HG03139 (cell line): Measurements from ENCODE around the gene SGMS1.
"Not testable (repeated sequence)": the region's sequence is repeated elsewhere in the genome, so short reads cannot be mapped to it uniquely, and the experiment has no call there.

Experiments used
- ATAC-seq: cut with Tn5 transposase; IDR thresholded peaks from one replicate; pipeline ENCODE4 v1.9.1; 2021; ENCODE audit not compliant: unreplicated experiment

SGMS1 gene

DNA sequence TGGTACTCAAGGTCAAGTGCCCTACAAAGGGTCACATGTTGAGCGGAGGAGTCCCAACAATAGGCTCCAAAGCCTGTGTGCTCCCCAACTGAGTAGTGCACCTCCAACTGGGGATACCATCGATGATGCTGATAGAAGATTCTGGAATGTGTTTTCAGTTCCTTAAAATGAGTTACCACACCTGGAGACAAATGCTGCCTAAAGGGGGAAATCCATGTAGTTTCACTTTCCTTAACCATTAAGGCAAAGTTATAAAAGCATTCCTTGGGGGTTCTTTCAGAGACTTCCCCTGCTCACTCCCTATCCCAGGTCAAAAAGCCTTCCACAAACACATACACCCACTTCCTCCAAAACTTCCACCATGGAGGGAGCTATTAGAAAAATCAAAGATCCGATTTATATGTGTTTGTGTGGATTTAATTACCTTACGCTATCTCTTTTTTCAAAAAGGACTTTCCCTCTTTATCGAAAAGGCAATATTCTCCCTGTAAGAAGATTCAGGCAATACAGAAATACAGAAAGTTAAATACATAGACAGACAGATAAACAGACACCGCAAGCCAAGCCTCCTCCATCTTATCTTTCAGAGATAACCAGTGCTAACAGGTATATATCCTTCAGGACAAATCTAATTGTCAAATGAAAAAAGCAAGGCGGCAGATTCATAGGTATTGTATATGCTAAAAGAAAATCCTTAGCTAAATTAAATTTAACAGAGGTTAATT, 236.6 kb downstream of the SGMS1 start:
- no peak for ATAC-seq

DNA sequence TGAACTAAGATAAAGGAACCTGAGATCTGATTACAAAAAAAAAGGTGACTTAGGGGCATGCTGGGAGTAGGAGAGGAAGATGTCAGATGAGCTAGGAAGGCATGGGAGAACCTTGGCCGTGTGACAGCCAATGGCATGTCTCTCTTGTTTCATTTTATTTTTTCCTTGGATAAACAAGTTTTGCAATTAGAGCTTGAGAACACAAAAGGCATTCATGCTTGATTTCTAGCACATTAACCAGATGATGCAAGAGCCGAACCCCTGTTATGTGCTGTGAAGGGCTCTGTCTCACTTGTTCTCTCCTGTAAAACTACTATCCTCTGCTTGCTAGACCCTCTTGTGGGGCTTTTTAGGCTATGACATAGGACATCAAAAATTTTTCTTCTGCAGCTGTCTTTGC, 238.1 kb downstream of the SGMS1 start:
- ATAC-seq = no peak

DNA sequence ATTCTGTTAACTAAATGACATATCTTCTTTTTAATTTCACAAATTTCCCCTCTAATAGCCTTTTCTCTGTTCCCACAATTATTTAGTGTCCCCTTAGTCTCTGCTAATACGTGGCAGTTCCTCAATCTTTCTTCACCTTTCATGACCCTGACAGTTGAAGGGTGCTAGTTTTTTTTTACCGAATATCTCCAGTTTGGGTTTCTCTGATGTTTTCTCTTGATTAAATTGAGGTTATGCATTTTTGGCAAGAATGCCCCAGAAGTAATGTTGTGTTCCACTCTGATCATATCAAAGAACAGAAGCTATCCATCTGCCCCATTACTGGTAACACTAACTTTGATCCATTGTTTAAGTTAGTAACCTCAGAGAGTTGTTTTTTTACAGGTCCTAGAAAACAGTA, 238.9 kb downstream of the SGMS1 start:
- ATAC-seq = no peak

DNA sequence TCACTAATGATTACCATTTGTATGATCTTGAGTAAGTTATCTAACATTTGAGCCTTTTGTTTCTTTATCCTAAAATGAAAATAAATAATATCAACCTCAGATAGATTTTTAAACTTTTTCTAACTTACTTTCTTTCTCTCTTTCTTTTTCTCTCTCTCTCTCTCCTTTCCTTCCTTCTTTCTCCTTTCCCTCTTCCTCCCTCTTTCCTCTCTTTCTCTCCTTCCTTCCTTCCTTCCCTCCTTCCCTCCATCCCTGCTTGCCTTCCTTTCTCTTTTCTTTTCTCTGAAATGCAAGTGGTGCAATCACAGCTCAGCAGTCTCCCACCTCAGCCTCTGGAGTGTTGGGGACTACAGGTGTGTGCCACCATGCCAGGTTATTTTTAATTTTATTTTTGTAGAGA, 239.5 kb downstream of the SGMS1 start:
- ATAC-seq = no peak

DNA sequence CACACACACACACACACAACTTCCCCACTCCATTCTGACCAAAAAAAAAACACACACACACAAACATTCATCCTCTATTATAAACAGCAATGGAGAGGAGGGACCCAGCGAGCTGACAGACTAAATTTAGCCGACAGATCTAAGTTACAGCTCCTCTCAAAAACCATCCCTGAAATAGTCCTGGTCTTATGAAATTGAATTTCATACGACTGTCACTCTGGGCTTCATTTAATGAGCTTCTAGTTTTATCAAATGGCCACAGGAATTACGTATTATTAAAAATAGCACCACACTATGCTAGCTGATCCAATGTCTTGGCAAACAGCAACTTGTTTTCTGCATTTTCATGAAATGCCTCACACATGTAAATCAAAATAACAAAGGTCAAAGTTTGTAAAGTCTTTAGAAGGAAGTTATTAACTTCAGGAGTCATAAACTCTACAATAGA, 241.2 kb downstream of the SGMS1 start:
- no peak for ATAC-seq

DNA sequence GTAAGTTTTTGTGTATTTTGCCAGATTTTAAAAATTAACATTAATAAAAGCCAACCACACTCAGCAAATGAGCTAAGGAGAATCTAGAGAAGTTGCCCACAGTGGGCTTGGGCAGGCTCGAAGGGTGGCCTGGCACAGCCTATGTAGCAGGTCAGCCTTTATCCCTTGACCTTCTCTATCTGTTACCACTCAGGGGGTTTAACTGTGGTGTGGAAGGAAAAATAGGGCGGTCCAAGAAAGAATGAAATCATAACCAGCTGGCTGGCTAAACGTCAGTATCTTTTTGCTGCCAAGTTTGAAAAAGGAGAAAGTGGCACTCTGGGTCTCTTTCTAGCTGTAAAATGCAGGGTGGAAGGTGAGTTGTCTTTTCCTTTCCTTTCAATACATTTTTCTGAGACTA, 242.1 kb downstream of the SGMS1 start:
- ATAC-seq = no peak

DNA sequence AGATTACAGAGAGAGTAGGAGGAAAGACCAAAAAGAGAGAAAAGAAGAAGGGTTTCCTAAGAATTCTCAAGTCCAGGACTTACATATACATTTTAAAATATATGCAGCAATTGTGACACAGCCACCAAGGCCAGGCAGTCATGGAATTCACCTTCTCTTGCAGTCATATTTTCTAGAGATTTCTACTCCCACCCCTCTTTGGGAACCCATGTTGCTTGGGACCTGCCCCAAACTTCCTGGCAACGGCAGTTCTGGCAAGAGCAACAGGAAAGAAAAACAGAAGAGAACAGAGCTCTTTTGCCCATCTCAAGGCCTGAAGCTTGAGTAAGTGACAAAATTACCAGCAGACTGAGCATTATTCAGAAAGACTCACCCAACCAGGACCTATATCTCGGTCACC, 244.1 kb downstream of the SGMS1 start:
- no peak for ATAC-seq

DNA sequence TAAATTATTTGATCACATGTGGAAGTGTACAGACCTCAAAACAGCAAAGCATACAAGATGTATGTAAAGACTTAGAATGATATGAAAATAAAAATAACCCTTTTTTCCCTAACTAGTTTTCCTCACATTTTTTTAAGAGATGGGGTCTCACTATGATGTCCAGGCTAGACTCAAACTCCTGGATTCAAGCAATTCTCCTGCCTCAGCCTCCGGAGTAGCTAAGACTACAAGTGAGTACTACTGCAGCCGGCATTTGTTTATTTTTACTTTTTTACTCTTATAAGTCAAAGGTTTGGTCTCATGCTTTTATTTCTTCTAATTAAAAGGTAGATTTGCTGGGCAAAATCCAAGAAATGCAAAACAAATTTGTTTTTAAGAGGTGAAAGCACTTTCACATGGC, 248.0 kb downstream of the SGMS1 start:
- ATAC-seq = no peak

DNA sequence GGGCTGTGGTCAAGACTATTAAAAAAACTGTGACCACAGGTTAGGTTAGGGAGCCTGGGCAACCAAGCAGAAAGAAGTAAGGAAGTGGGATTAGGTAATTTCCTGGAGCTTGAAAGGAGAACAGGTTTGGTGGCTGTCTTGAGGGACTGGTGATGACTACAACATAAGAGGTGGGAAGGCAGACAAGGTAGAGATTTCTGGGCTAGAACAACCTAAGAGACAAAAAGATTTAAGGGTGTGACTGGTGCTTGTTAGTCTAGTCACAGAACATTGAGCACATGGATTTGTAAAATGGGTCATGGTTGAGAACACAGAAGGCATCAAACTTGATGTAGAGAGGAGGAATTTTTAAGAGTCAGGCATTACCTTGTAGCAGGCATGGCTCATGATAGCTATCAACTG, 248.7 kb downstream of the SGMS1 start:
- ATAC-seq = no peak

DNA sequence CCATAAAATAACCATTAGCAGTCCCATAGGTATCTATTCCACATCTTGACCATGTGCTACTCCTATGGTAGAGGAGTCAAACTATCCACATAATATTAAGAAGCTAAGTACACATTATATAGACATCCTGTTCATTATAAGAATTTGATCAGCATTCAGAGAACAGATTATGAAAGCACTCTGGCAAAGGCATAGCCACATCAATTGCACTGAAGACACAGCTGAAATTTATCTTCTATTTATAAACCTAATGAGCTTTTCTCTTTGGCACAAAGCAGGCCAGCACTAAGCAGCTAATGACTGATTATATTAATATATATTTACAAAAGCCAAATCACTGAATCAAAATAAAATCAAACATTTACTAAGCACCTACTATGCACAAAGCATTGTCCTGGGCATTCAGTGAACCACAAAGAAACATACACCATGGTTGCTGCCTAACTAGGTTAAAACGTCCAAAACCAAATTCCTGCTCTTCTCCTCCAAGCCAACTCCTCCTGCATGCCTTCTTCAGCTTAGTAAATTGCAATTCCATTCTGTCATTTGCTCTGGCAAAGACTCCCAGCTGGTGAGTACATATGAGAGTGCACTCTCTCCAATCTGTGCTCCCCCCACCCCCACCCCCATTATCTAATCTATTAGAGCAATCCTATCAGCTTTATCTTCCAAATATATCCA, 249.8 kb downstream of the SGMS1 start:
- no peak for ATAC-seq

DNA sequence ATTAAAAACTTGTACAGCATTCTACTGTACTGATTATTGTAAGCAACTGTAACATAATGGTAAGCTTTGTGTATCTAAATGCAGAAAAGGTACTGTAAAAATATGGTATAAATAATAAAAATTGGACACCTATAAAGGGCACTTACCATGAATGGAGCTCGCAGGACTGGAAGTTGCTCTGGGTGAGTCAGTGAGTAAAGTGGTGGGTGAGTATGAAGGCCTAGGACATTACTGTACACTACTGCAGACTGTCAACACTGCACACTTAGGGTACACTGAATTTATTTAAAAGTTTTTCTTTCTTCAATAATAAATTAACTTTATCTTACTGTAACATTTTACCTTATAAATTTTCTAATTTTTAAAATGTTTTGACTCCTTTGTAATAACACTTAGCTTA, 253.8 kb downstream of the SGMS1 start:
- ATAC-seq = no peak

DNA sequence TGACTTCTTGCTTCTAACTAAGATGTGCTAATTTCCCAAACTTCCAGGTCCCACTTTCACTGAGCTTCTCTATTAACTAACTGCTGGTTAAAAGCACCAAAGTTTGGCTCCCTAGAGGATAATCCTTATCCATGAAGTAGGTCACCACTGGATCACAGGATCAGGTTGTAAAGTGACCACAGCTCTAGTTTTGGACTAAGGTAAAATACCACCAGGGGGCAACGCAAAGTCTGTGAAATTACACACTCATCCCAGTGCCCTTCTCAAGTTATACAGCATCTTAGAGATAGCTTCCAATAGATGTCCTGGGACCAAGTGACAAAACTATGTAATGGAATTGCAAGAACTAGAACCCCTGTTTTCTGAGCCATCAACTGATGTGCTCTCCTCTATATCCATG, 256.0 kb downstream of the SGMS1 start:
- no peak for ATAC-seq

DNA sequence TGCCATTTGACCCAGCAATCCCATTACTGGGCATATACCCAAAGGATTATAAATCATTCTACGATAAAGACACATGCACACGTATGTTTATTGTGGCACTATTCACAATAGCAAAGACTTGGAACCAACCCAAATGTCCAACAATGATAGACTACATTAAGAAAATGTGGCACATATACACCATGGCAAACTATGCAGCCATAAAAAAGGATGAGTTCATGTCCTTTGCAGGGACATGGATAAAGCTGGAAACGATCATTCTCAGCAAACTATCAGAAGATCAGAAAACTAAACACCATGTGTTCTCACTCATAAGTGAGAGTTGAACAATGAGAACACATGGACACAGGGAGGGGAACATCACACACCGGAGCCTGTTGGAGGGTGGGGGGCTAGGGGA, 257.3 kb downstream of the SGMS1 start:
- not testable (repeated sequence) for ATAC-seq

DNA sequence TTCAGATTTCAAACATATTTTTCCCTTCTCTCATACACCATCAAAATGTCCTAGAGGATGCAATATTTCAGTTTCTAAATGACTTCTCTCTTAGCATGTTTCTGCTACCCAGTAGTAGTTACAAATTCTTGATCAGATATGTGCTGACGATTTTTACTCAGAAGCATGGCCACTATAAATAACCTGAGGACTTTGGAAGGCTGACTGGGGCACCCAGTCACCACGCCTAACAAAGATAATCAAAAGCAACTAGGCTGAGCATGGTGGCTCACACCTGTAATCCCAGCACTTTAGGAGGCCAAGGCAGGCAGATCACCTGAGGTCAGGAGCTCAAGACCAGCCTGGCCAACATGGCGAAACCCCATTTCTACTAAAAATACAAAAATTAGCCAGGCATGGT, 259.0 kb downstream of the SGMS1 start:
- not testable (repeated sequence) for ATAC-seq

DNA sequence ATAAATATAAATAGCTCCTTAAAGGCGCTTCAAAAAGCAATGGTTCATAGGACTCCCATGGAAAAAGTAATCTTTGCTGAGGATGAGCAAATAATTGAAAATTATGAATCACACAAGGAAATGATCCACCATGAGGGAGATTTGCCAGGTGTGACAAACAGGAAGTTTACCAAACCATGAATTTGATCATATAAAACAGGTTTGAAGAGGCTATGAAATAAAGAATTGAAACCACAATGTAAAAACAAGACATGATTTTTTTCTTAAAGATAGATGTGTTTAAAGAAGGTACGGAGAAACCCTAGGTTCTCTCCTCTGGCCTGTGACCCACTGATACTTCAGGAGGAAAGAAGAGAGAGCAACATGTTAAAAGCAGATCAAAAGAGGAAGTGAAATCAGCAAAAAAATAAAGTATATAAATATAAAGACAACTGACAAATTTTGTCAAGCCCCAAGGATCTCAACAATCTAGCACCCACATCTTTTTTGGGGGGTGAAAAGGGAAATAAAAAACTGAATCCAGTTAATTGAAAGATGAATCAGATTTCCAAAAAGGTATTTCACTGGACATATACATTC, 261.1 kb downstream of the SGMS1 start:
- ATAC-seq = peak; percentile 70

DNA sequence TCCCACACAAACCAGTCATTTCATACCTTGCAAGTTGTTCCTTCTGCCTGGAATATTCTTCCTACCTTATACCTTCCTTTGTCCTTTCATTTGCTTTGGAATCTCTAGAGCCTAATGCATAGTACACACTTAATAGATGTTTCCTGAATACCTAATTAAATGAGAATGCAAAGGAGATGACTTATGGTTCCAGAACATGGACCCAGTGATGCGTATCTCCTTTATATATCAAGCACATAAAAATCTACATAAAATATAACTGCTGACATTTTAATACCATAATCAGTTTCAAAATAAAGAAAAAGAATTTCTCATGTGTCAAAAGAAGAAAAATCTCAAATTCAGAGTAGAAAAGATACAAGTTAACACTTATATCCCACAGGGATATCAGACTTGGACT, 261.8 kb downstream of the SGMS1 start:
- ATAC-seq = no peak

DNA sequence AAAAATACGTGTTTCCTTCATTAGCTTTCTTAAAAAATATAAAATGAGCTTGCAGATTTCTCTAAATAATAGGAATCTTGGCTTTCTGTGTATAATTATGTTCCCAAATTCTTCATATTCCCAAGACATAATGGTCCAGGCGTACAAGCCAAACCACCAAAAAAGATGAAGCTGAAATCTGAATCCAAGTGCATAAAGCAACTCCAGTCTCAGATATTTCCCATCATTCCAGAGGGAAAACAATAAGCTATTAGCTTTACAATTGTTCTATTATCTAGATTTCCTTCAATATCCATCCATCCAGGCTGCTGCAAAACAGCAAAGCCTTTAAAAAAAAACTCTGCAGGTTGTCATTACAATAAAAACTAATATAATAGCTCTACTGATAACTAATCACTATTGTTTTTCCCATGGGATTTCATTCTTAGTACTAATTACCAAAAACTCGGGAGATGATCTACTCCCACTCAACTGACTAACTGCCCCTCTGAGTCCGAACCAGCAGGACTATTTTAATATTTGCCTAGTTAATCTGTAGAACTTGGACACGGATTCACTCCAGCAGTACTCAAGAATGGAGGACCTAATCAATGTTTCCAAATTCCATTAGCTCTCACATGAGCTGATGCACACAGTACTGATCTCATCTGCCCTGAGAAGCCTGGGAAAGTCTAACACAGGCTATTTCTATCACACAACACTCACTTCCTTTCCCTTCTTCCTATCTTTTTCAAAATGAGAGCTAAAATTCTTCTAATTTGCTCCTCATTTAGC, 263.5 kb downstream of the SGMS1 start:
- no peak for ATAC-seq

DNA sequence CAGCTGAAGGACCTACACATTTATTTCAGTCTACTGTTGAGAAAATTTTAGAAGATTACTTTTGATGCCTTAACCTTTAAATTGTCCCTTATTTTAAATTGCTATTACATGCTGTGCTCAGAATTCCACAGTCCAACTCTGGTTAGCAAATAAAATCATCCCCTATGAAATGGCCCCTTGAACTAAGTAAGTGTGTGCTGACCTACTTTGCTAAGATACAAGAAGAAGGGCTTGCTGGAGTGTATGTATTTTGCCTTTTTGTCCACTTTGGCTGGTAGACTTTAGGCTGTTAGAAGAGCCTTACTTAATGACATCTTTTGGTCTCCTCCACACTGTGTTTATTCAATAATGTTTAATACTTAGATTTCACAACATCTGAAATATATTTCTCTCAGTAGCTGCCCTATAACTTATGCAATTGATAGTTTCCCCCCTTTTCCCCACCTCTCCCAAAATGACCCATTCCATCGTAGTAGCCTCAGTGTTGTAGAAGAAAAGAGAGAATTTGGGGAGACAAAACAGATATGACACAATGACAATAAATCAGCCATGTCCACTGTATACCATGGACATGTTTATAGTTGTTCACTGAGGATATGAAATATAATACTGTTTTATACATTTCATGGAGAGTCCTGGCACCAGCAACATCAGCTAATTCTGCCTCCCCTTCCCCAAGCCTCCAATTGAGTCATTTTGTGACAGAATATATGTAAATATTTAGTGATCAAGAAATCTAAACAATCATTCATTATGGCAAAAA, 264.6 kb downstream of the SGMS1 start:
- ATAC-seq = no peak

DNA sequence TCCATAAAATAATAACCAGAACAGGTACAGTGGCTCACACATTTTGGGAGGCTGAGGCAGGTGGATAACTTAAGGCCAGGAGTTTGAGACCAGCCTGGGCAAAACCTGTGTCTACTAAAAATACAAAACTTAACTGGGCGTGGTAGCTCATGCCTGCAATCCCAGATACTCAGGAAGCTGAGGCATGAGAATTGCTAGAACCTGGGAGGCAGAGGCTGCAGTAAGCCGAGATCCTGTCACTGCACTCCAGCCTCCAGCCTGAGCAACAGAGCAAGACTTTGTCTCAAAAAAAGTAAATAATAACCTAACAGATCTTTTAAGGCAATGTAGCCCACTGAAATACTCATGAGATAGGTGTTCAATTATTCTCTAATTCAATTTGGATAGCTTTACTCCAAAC, 265.3 kb downstream of the SGMS1 start:
- ATAC-seq = no peak

DNA sequence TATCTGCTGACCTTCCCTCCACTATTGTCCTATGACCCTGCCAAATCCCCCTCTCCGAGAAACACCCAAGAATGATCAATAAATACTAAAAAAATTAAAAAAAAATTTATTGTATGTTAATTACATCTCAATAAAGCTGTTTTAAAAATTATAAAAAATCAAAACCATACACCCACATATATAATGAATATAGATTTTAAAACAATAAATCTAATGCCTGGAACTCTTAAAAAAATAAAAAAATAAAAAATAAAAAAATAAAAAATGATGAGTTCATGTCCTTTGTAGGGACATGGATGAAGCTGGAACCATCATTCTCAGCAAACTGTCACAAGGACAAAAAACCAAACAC, 267.3 kb downstream of the SGMS1 start:
- ATAC-seq = not testable (repeated sequence)
